GM19035 (cell line): ENCODE data around the gene KLC3.
A peak's percentile ranks its signal among the peaks of the same experiment; 100 is the strongest.

Experiments
- ATAC-seq: cut with Tn5 transposase; IDR thresholded peaks from one replicate; pipeline ENCODE4 v1.9.1; 2021; ENCODE audit not compliant: unreplicated experiment

KLC3 gene

GRCh38 chr19:45370410-45371204 lies 30.1 kb downstream of the KLC3 start, which contains the start of gene ERCC2:
TSS of gene ERCC2 (minus strand) at chr19:45370573. CDS start at chr19:45370540, 33 bp downstream.
- ATAC-seq = peak; percentile 97

DNA sequence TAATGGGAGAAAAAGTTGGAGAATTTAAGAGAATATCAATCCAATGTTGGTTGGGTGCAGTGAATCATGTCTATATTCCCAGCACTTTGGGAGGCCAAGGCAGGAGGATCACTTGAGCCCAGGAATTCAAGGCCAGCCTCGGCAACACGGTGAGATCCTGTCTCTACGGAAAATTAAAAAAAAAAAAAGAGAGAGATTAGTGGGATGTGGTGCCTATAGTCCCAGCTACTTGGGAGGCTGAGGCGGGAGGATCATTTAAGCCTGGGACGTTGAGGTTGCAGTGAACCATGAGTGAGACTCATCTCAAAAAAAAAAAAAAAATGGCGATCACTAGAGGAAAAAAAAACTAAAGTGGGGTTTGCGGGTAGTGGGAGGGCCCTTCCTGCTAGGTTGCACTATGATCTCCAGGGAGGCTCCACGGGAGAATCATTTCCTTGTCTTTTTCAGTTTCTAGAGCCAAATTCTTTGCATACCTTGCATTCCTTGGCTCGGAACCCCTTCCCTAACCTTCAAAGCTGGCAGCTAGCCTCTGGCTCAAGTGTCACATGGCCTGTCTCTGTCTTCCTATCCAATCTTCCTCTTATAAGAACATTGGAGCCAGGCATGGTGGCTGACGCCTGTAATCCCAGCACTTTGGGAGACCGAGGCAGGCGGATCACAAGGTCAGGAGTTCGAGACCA lies 35.6 kb downstream of the KLC3 start:
- ATAC-seq = no peak

DNA sequence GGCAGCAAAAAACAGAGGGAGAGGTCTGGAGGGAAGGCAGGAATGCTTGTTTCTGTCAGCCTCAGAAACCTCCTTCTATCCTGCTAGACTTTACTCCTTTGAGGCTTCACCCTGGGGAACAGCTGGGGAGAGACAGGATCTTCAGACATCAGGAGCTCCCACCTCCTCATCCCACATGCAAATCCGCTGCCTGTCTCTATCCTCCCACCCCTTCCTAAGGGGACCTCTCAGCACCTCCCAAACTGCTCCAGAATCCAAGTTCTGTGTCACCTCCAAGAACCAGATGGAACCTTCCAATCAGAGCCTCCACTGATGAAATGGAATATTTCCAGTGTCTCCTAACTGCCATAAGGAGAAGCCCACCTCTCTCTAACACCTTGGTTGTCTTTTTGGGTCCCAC lies 39.6 kb downstream of the KLC3 start:
- no peak for ATAC-seq

DNA sequence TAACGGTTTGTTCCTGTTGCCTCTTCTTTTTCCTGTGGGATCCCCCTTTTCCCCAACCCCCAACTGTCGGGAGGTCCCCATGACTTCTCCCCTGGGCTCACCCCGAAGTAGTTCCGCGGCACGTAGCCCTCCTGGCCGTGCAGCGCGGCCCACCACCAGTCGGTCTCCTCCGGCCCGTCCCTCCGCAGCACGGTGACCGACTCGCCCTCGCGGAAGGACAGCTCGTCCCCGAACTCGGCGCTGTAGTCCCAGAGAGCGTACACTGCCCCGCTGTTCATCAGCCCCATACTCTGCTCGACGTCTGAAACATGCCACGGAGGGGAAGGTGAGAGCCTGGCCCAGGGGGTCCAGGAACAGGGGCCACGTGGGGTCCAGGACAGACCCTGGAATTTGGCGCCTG lies 41.9 kb downstream of the KLC3 start:
- ATAC-seq = no peak

GRCh38 chr19:45385392-45386221 lies 45.1 kb downstream of the KLC3 start:
- ATAC-seq = no peak

GRCh38 chr19:45391346-45391745 lies 50.8 kb downstream of the KLC3 start:
- ATAC-seq = no peak

GRCh38 chr19:45391871-45392665 lies 51.5 kb downstream of the KLC3 start:
- ATAC-seq = no peak

GRCh38 chr19:45395821-45396617 lies 55.5 kb downstream of the KLC3 start:
- no peak for ATAC-seq

GRCh38 chr19:45400192-45400591 lies 59.6 kb downstream of the KLC3 start:
- no peak for ATAC-seq
